ENCODE measurements around the gene DIO3.

Gene DIO3

DNA sequence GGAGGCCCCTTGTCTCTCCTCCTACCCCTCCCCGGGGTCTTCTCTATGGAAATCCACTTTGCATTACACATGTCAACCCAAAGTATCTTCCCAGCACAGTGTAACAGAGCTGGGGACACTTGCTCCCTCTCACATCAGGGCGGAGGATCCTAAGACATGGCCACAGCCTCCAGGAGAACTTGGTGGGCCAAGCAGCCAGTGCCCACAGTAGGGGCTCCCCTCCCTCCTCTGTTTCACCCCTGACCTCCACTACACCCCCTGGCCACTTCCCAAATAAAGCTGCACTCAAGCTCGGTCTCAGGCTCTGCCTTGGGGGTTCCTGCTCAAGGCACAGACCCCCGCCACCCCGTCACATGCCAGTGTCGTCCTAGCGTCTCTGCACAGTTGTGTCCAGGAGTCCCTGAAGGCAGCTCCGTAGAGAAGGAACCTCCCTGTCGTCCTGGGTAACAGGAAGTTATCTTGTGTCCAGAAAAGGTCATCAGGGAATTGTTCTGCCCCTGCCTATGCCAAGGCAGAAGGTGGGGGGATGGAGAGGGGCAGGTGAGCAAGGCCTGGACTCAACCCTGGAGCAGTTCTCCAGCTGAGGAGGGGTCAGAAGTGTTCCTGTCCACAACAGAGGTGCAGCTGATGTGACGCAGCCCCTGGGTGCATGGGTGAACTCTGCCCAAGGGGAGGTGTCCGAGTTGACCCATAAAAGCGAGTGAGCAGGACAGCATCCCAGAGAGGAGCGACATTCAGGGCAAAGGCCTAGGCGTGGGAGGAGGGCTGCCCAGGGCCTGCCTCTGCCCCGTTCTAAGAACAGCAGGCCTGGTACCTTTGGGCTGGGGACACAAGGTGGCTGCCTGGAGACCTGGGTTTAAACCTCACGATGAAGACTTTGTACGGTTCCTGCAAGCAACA is 25.5 kb downstream of the DIO3 start:
- no peak overlapping the region for H2AFZ ChIP-seq (ENCODE audit: low read depth, low read length)

GRCh38 chr14:101587441-101587911 is 26.2 kb downstream of the DIO3 start:
- ATAC-seq (ENCODE audit: insufficient read depth, low read depth) (no peak), DNase-seq (no peak)
- Histone ChIP-seq H3K27ac (ENCODE audit: low read length) (no peak overlapping the region), H3K9me3 (ENCODE audit: insufficient read depth, low read length, severe bottlenecking) (no peaks in the 10 kb centered on the region), H3K4me1 (ENCODE audit: insufficient read depth, low read length) (no peaks in the 10 kb centered on the region), H3K27me3 (ENCODE audit: insufficient read depth, low read length, poor library complexity) (no peaks in the 10 kb centered on the region), H3K4me3 (ENCODE audit: low read depth in 1 of 2, low read length in 2 of 2) (no peak overlapping the region), H3K4me2 (ENCODE audit: insufficient read depth, low read length) (no peak overlapping the region), H3K9ac (ENCODE audit: low read depth, low read length) (no peak overlapping the region), H4K20me1 (ENCODE audit: insufficient read depth, low read length) (no peaks in the 10 kb centered on the region), H2AFZ (ENCODE audit: low read depth, low read length) (no peak overlapping the region), H3K79me2 (ENCODE audit: insufficient read depth, low read length) (no peaks in the 10 kb centered on the region), H3K36me3 (ENCODE audit: insufficient read depth, low read length) (no peaks in the 10 kb centered on the region)
- TF ChIP-seq, protein P1, sequence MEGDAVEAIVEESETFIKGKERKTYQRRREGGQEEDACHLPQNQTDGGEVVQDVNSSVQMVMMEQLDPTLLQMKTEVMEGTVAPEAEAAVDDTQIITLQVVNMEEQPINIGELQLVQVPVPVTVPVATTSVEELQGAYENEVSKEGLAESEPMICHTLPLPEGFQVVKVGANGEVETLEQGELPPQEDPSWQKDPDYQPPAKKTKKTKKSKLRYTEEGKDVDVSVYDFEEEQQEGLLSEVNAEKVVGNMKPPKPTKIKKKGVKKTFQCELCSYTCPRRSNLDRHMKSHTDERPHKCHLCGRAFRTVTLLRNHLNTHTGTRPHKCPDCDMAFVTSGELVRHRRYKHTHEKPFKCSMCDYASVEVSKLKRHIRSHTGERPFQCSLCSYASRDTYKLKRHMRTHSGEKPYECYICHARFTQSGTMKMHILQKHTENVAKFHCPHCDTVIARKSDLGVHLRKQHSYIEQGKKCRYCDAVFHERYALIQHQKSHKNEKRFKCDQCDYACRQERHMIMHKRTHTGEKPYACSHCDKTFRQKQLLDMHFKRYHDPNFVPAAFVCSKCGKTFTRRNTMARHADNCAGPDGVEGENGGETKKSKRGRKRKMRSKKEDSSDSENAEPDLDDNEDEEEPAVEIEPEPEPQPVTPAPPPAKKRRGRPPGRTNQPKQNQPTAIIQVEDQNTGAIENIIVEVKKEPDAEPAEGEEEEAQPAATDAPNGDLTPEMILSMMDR (IDR thresholded peaks at IDR 0.05; ENCODE audit: borderline replicate concordance, extremely low read depth, low read length, poor library complexity, severe bottlenecking) = no peak
- no peak for TF ChIP-seq EZH2 (IDR thresholded peaks at IDR 0.05; ENCODE audit: borderline replicate concordance, low read depth, low read length, severe bottlenecking)

More for the DNA sequence above, 25.5 kb downstream of the DIO3 start:
- Histone ChIP-seq H4K20me1 (ENCODE audit: insufficient read depth, low read length) (no peaks in the 10 kb centered on the region), H3K9ac (ENCODE audit: low read depth, low read length) (no peak overlapping the region), H3K79me2 (ENCODE audit: insufficient read depth, low read length) (no peaks in the 10 kb centered on the region), H3K36me3 (ENCODE audit: insufficient read depth, low read length) (no peaks in the 10 kb centered on the region), H3K27me3 (ENCODE audit: insufficient read depth, low read length, poor library complexity) (no peaks in the 10 kb centered on the region), H3K27ac (ENCODE audit: low read length) (no peak overlapping the region), H3K4me2 (ENCODE audit: insufficient read depth, low read length) (no peak overlapping the region), H3K9me3 (ENCODE audit: insufficient read depth, low read length, severe bottlenecking) (no peaks in the 10 kb centered on the region), H3K4me1 (ENCODE audit: insufficient read depth, low read length) (no peaks in the 10 kb centered on the region), H3K4me3 (ENCODE audit: low read depth in 1 of 2, low read length in 2 of 2) (no peak overlapping the region)
- no peak for TF ChIP-seq EZH2 (IDR thresholded peaks at IDR 0.05; ENCODE audit: borderline replicate concordance, low read depth, low read length, severe bottlenecking)
- TF ChIP-seq, protein P1 (IDR thresholded peaks at IDR 0.05; ENCODE audit: borderline replicate concordance, extremely low read depth, low read length, poor library complexity, severe bottlenecking) = no peak
- DNase-seq (no peak), ATAC-seq (ENCODE audit: insufficient read depth, low read depth) (no peak)

GRCh38 chr14:101588286-101588975 is 27.1 kb downstream of the DIO3 start:
- H3K4me1 ChIP-seq (ENCODE audit: insufficient read depth, low read length) = no peaks in the 10 kb centered on the region
- ATAC-seq (ENCODE audit: insufficient read depth, low read depth) = no peak
- no peak for DNase-seq
- H2AFZ ChIP-seq (ENCODE audit: low read depth, low read length) = no peak overlapping the region
- no peak overlapping the region for H3K9ac ChIP-seq (ENCODE audit: low read depth, low read length)
- H3K27ac ChIP-seq (ENCODE audit: low read length) = no peak overlapping the region
- H3K4me2 ChIP-seq (ENCODE audit: insufficient read depth, low read length) = no peak overlapping the region
- H3K9me3 ChIP-seq (ENCODE audit: insufficient read depth, low read length, severe bottlenecking) = no peaks in the 10 kb centered on the region
- H3K36me3 ChIP-seq (ENCODE audit: insufficient read depth, low read length) = no peaks in the 10 kb centered on the region
- H3K27me3 ChIP-seq (ENCODE audit: insufficient read depth, low read length, poor library complexity) = no peaks in the 10 kb centered on the region
- H3K79me2 ChIP-seq (ENCODE audit: insufficient read depth, low read length) = no peaks in the 10 kb centered on the region
- TF ChIP-seq EZH2 (IDR thresholded peaks at IDR 0.05; ENCODE audit: borderline replicate concordance, low read depth, low read length, severe bottlenecking) = no peak
- TF ChIP-seq, protein P1 (IDR thresholded peaks at IDR 0.05; ENCODE audit: borderline replicate concordance, extremely low read depth, low read length, poor library complexity, severe bottlenecking) = no peak
- no peaks in the 10 kb centered on the region for H4K20me1 ChIP-seq (ENCODE audit: insufficient read depth, low read length)
- no peak overlapping the region for H3K4me3 ChIP-seq (ENCODE audit: low read depth in 1 of 2, low read length in 2 of 2)

Measured in DND-41 (cell line).